H1 (cell line): ENCODE measurements around the gene ZC3H12C. TPM values are rescaled to one million over a fixed set of nuclear protein-coding genes. Genes with fewer than 3 reads are reported as not detected.

Experiments used
- CTCF ChIA-PET: fragments of 300-600 bp; sonication (Branson Sonifier 250); formaldehyde crosslinking; loops from one replicate; lab custom pipeline; 2021; ENCODE audit not compliant: partially characterized antibody; lab: Charles Lee
- POLR2A ChIA-PET: fragments of 300-600 bp; sonication (Branson Sonifier 250); formaldehyde crosslinking; loops from one replicate; lab custom pipeline; 2021; ENCODE audit warnings: inconsistent platforms; ENCODE audit not compliant: partially characterized antibody; lab: Charles Lee
- DNase-seq, 2 experiments: peaks; one replicate each; pipeline versions ENCODE4 v3.0.0 to v3.0.0-alpha.2; 2010 to 2022; ENCODE audit warnings: low spot score in 2 of 2, low read depth in 1 of 2, mixed read lengths in 1 of 2
- FAIRE-seq: peaks from 2 replicates; lab custom pipeline; 2011; peaks lifted over from hg19 to GRCh38; lab: Jason Lieb, UNC
- H2AFZ ChIP-seq: 2 replicates; pipeline ENCODE4 v1.8.1; 2012; ENCODE audit warnings: low read length, inconsistent platforms
- H2AK5ac ChIP-seq: 2 replicates; pipeline ENCODE4 v1.6.1; 2013; ENCODE audit warnings: low read depth, low read length
- H2BK120ac ChIP-seq: replicated peaks from 2 replicates; pipeline ENCODE3; 2013; ENCODE audit warnings: low read depth, low read length, inconsistent platforms
- H2BK12ac ChIP-seq: 2 replicates; pipeline ENCODE4 v1.6.1; 2013; ENCODE audit warnings: low read depth, low read length
- H2BK15ac ChIP-seq: 2 replicates; pipeline ENCODE4 v1.6.1; 2013; ENCODE audit warnings: low read length
- H2BK20ac ChIP-seq: 2 replicates; pipeline ENCODE4 v1.6.1; 2013; ENCODE audit warnings: low read length
- H2BK5ac ChIP-seq: 2 replicates; pipeline ENCODE4 v1.6.1; 2013; ENCODE audit warnings: low read depth, low read length
- H3K14ac ChIP-seq: 2 replicates; pipeline ENCODE4 v1.6.1; 2013; ENCODE audit warnings: inconsistent platforms; ENCODE audit not compliant: insufficient read length
- H3K18ac ChIP-seq: 2 replicates; pipeline ENCODE4 v1.6.1; 2013; ENCODE audit warnings: low read length; ENCODE audit errors: extremely low read depth
- H3K23ac ChIP-seq: 2 replicates; pipeline ENCODE4 v1.6.1; 2013; ENCODE audit warnings: inconsistent platforms; ENCODE audit not compliant: insufficient read length
- H3K23me2 ChIP-seq: 2 replicates; pipeline ENCODE4 v1.6.1; 2013; ENCODE audit warnings: low read depth, low read length
- H3K27ac ChIP-seq: 2 replicates; pipeline ENCODE4 v1.6.1; 2011; ENCODE audit warnings: low read depth, low read length, inconsistent platforms
- H3K27me3 ChIP-seq, 4 experiments: replicated peaks in 1 of 4; 1 replicate in 1 of 4; 2 replicates in 3 of 4; pipeline versions ENCODE4 v1.6.1 to v1.8.1; 2011 to 2013; ENCODE audit warnings: low read length in 3 of 4, mild to moderate bottlenecking in 3 of 4, inconsistent platforms in 2 of 4, mixed read lengths in 2 of 4, moderate library complexity in 1 of 4; ENCODE audit not compliant: control insufficient read depth in 3 of 4, insufficient read depth in 3 of 4; ENCODE audit errors: extremely low read depth in 1 of 4
- H3K36me3 ChIP-seq, 4 experiments: 2 replicates each; pipeline versions ENCODE4 v1.6.1 to v1.8.1; 2011 to 2013; ENCODE audit warnings: mild to moderate bottlenecking in 4 of 4, low read length in 3 of 4, moderate library complexity in 2 of 4, control low read depth in 1 of 4, inconsistent platforms in 1 of 4; ENCODE audit not compliant: insufficient read depth in 4 of 4, control insufficient read depth in 2 of 4
- H3K4ac ChIP-seq: replicated peaks from 2 replicates; pipeline ENCODE3; 2013; ENCODE audit warnings: low read length, low read depth, mixed read lengths, inconsistent platforms; ENCODE audit not compliant: insufficient read length
- H3K4me1 ChIP-seq, 4 experiments: replicated peaks in 1 of 4; 1 replicate in 1 of 4; 2 replicates in 3 of 4; pipeline versions ENCODE4 v1.6.1 to v1.8.1; 2011 to 2013; ENCODE audit warnings: low read length in 3 of 4, inconsistent platforms in 2 of 4, mixed read lengths in 1 of 4; ENCODE audit not compliant: insufficient read depth in 4 of 4, control insufficient read depth in 3 of 4
- H3K4me2 ChIP-seq, 2 experiments: 2 replicates each; pipeline versions ENCODE4 v1.6.1 to v1.8.1; 2011 to 2013; ENCODE audit warnings: low read depth in 2 of 2, low read length in 2 of 2, control low read depth in 1 of 2, inconsistent platforms in 1 of 2, mild to moderate bottlenecking in 1 of 2; ENCODE audit not compliant: insufficient read depth in 1 of 2
- H3K4me3 ChIP-seq, 4 experiments: fragments of 200-600, 300-600 bp in 1 of 4; sonication (generic), shearing (Covaris generic), sonication (Bioruptor Twin) in 1 of 4; 2 replicates each; pipeline versions ENCODE4 v1.5.1 to v1.8.1; 2011 to 2016; ENCODE audit warnings: low read length in 4 of 4, low read depth in 3 of 4, control low read depth in 2 of 4, inconsistent platforms in 2 of 4, mild to moderate bottlenecking in 2 of 4, mixed read lengths in 1 of 4, moderate library complexity in 1 of 4; ENCODE audit not compliant: insufficient read depth in 2 of 4; ENCODE audit errors: extremely low read depth in 1 of 4
- H3K56ac ChIP-seq: replicated peaks from 2 replicates; pipeline ENCODE3; 2013; ENCODE audit warnings: low read depth, mild to moderate bottlenecking, mixed read lengths, low read length, inconsistent platforms; ENCODE audit not compliant: insufficient read length
- H3K79me1 ChIP-seq: 2 replicates; pipeline ENCODE4 v1.6.1; 2013; ENCODE audit warnings: low read depth, low read length, control low read depth
- H3K79me2 ChIP-seq, 2 experiments: 2 replicates each; pipeline versions ENCODE4 v1.6.1 to v1.8.1; 2012 to 2013; ENCODE audit warnings: low read length in 2 of 2, mild to moderate bottlenecking in 2 of 2, inconsistent platforms in 1 of 2; ENCODE audit not compliant: insufficient read depth in 2 of 2, control insufficient read depth in 1 of 2
- H3K9ac ChIP-seq, 4 experiments: replicated peaks in 1 of 4; 1 replicate in 1 of 4; 2 replicates in 3 of 4; pipeline versions ENCODE4 v1.6.1 to v1.8.1; 2011 to 2013; ENCODE audit warnings: low read depth in 3 of 4, low read length in 3 of 4, control low read depth in 2 of 4, mild to moderate bottlenecking in 2 of 4, moderate library complexity in 2 of 4, inconsistent platforms in 1 of 4; ENCODE audit errors: extremely low read depth in 1 of 4
- H3K9me3 ChIP-seq, 2 experiments: 2 replicates each; pipeline versions ENCODE4 v1.6.1 to v1.8.1; 2012 to 2013; ENCODE audit warnings: mild to moderate bottlenecking in 2 of 2, moderate library complexity in 2 of 2, control low read depth in 1 of 2, inconsistent platforms in 1 of 2, low read depth in 1 of 2, low read length in 1 of 2, mixed read lengths in 1 of 2; ENCODE audit not compliant: insufficient read depth in 2 of 2
- H4K20me1 ChIP-seq, 2 experiments: replicated peaks in 1 of 2; 2 replicates each; pipeline versions ENCODE3 to v1.8.1; 2011 to 2013; ENCODE audit warnings: inconsistent platforms in 2 of 2, low read length in 2 of 2, mild to moderate bottlenecking in 1 of 2; ENCODE audit not compliant: insufficient read depth in 2 of 2, control insufficient read depth in 1 of 2
- H4K5ac ChIP-seq: 2 replicates; pipeline ENCODE4 v1.6.1; 2013; ENCODE audit warnings: low read length, low read depth, mixed read lengths, inconsistent platforms; ENCODE audit not compliant: insufficient read length
- H4K8ac ChIP-seq: 2 replicates; pipeline ENCODE4 v1.8.0; 2013; ENCODE audit warnings: mild to moderate bottlenecking, moderate library complexity, low read length, inconsistent platforms; ENCODE audit not compliant: insufficient read depth; ENCODE audit errors: extremely low read depth
- H4K91ac ChIP-seq: replicated peaks from 2 replicates; pipeline ENCODE3; 2013; ENCODE audit warnings: low read length, mixed read lengths, inconsistent platforms; ENCODE audit not compliant: insufficient read length
- ASH2L ChIP-seq: fragments of 200-600, 300-600 bp; sonication (generic); IDR thresholded peaks from one replicate; pipeline ENCODE4 v1.7.1; 2017; ENCODE audit warnings: low read length
- CEBPB ChIP-seq: IDR thresholded peaks from 2 replicates; pipeline ENCODE4 v1.6.1; 2012; ENCODE audit warnings: low read depth, low read length
- CHD2 ChIP-seq: IDR thresholded peaks from 2 replicates; pipeline ENCODE4 v1.6.1; 2012; ENCODE audit warnings: low read length, improper control_type of control experiment
- CREB1 ChIP-seq: IDR thresholded peaks from 2 replicates; pipeline ENCODE4 v1.6.1; 2012; ENCODE audit warnings: inconsistent platforms
- EP300 ChIP-seq, 2 experiments: IDR thresholded peaks; 1 replicate in 1 of 2; 2 replicates in 1 of 2; pipeline ENCODE4 v1.6.1; 2011 to 2012; ENCODE audit warnings: low read depth in 2 of 2, low read length in 2 of 2, mild to moderate bottlenecking in 2 of 2, borderline replicate concordance in 1 of 2, inconsistent platforms in 1 of 2, moderate library complexity in 1 of 2
- HDAC6 ChIP-seq: IDR thresholded peaks from one replicate; pipeline ENCODE4 v1.7.1; 2012; ENCODE audit warnings: low read depth, mild to moderate bottlenecking, inconsistent platforms, low read length, moderate library complexity
- JUND ChIP-seq: IDR thresholded peaks from 2 replicates; pipeline ENCODE4 v1.6.1; 2011; ENCODE audit warnings: mild to moderate bottlenecking, improper control_type of control experiment, low read length
- NRF1 ChIP-seq: IDR thresholded peaks from 2 replicates; pipeline ENCODE4 v1.6.1; 2011; ENCODE audit warnings: mild to moderate bottlenecking, low read depth, low read length, improper control_type of control experiment
- POLR2A ChIP-seq, 2 experiments: IDR thresholded peaks; 1 replicate in 1 of 2; 2 replicates in 1 of 2; pipeline ENCODE4 v1.6.1; 2011; ENCODE audit warnings: low read depth in 2 of 2, low read length in 2 of 2, mild to moderate bottlenecking in 2 of 2; ENCODE audit errors: control extremely low read depth in 1 of 2
- POLR2AphosphoS5 ChIP-seq: IDR thresholded peaks from 2 replicates; pipeline ENCODE4 v1.6.1; 2011; ENCODE audit warnings: low read depth, low read length
- RBBP5 ChIP-seq: IDR thresholded peaks from 2 replicates; pipeline ENCODE4 v1.7.1; 2012; ENCODE audit warnings: low read depth, mild to moderate bottlenecking, inconsistent platforms, low read length, moderate library complexity, borderline replicate concordance
- RXRA ChIP-seq: IDR thresholded peaks from 2 replicates; pipeline ENCODE4 v1.6.1; 2011; ENCODE audit warnings: low read depth, mild to moderate bottlenecking, low read length, moderate library complexity; ENCODE audit not compliant: insufficient read depth
- WGBS, 2 experiments: shearing (Covaris generic) in 1 of 2; methylation state at CpG; one replicate each; pipeline versions ENCODE4 v1.1.6 to v1.1.7; 2013 to 2015; ENCODE audit warnings: low lambda C conversion rate in 2 of 2, mixed read lengths in 2 of 2, inconsistent platforms in 1 of 2, low coverage in 1 of 2, missing lambda C conversion rate in 1 of 2; ENCODE audit not compliant: insufficient replicate concordance in 2 of 2, insufficient coverage in 1 of 2, insufficient read length in 1 of 2; ENCODE audit errors: extremely low coverage in 1 of 2, missing lambda C conversion rate in 1 of 2; 5-methylcytosine and 5-hydroxymethylcytosine counted together
- polyA plus RNA-seq, 7 experiments: library from polyadenylated mRNA; depleted of rRNA in 3 of 7; stranded (reverse) in 5 of 7; unstranded in 2 of 7; fragments of >200 nt in 5 of 7; fragments of 200-250 nt in 2 of 7; gene quantifications; 1 replicate in 5 of 7; 2 replicates in 1 of 7; 4 replicates in 1 of 7; pipeline versions ENCODE4 v1.2.1 to v1.2.3, GENCODE V29; 2011 to 2013; ENCODE audit warnings: missing spikeins in 2 of 7, mixed read lengths in 2 of 7
- total RNA-seq: library from RNA; stranded (reverse); fragmentation: NEBNext Ultra II Directional; extraction: Animal tissue kit (Norgen Biotek cat#: 25700); gene quantifications from 2 replicates; pipeline ENCODE4 v1.2.1, GENCODE V29; 2021
- TF ChIP-seq, protein P1 (sequence below): IDR thresholded peaks from 2 replicates; pipeline ENCODE4 v1.6.1; 2012; ENCODE audit warnings: inconsistent platforms

ZC3H12C gene
- total and polyA plus RNA-seq, 2 of the 8 experiments (the other 6 are each of a cell fraction or from before 2014, with no cell fraction given): 2.0 to 2.7 TPM

DNA sequence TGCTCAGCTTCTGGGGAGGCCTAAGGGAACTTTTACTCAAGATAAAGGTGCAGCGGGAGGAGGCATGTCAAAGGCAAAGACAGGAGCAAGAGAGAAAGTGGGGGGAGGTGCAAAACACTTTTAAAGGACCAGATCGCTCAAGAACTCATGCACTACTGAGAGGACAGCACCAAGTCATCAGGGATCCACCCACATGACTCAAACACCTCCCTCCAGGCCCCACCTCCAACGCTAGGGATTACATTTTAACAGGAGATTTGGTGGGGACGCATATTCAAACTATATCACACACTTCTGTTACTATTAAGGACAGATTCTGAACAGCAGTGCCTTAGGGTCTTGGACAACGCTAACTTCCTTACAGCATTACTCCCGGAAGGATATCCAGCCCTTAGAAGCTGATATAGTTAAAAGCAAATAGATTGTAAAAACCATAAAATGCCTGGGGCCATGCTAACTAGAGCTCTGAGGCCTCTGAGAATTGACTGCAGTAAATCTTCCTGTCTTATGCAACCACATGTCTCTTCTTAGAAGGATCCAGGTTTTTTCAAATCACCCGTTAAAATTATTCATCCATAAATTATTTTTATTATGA lies 16.7 kb upstream of the ZC3H12C start:
- Histone ChIP-seq H3K27me3 (no peaks in the 10 kb centered on the region), H3K23me2 (no peaks in the 10 kb centered on the region), H2AFZ (peak overlapping the region; percentile 73; the same call in 1 of the 2 replicates), H3K79me2 (no peaks in the 10 kb centered on the region), H4K20me1 (no peaks in the 10 kb centered on the region), H3K4me3 (peak overlapping the region in 1 of 4 experiments; percentile 16; a peak in 1 of 8 replicates), H3K18ac (no peak overlapping the region), H2BK20ac (no peak overlapping the region), H3K23ac (no peak overlapping the region), H3K14ac (no peak overlapping the region), H2BK12ac (peak overlapping the region; percentile 27; the same call in 1 of the 2 replicates), H2AK5ac (no peak overlapping the region), H4K8ac (no peak overlapping the region), H2BK5ac (no peak overlapping the region), H3K79me1 (no peaks in the 10 kb centered on the region), H3K9ac (no peak overlapping the region), H3K4ac (no peak overlapping the region), H4K91ac (no peak overlapping the region), H3K4me2 (peak overlapping the region; percentile 25 to 31; a peak in 3 of 4 replicates), H2BK120ac (no peak overlapping the region), H2BK15ac (no peak overlapping the region), H4K5ac (no peak overlapping the region), H3K4me1 (peaks cover 3 to 10% (median 8%) of the 10 kb centered on the region in 4 experiments; a peak in 4 of 7 replicates), H3K56ac (no peak overlapping the region), H3K27ac (no peak overlapping the region), H3K36me3 (peaks cover 0 to 5% (median 0%) of the 10 kb centered on the region in 4 experiments; a peak in 2 of 8 replicates), H3K9me3 (peaks cover 2 to 5% of the 10 kb centered on the region in 2 experiments; a peak in 3 of 4 replicates)
- 71% methylated on average over 7 of the region's 7 CpGs; no CpG with 5 or more reads in 1 of the 2 experiments for WGBS, 2 experiments
- ChIA-PET POLR2A (interaction anchor here (1.7 kb wide), 1 partner anchor 16 kb away, joined by 5 read pairs; no protein-coding TSS in a partner anchor), CTCF (interaction anchor here (0.6 to 0.9 kb wide), 2 partner anchors 13 to 15 kb away, joined by 3 to 4 read pairs; no protein-coding TSS in a partner anchor)
- FAIRE-seq (no peak), DNase-seq (no peak)
- TF ChIP-seq NRF1 (no peak), JUND (no peak), CEBPB (no peak), CHD2 (no peak), EP300 (IDR thresholded peaks at IDR 0.05; ENCODE audit: borderline replicate concordance in 1 of 2, low read depth in 2 of 2, low read length in 2 of 2) (no peak), ASH2L (no peak), CREB1 (no peak), HDAC6 (no peak), POLR2AphosphoS5 (no peak), RXRA (no peak), RBBP5 (no peak), POLR2A (IDR thresholded peaks at IDR 0.05; ENCODE audit: control extremely low read depth in 1 of 2, low read depth in 2 of 2, low read length in 2 of 2) (no peak)
- TF ChIP-seq, protein P1, sequence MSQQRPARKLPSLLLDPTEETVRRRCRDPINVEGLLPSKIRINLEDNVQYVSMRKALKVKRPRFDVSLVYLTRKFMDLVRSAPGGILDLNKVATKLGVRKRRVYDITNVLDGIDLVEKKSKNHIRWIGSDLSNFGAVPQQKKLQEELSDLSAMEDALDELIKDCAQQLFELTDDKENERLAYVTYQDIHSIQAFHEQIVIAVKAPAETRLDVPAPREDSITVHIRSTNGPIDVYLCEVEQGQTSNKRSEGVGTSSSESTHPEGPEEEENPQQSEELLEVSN: no peak
